Cortex of kidney (tissue), 1 donor: ENCODE data around the gene LRRC9.
"Not testable (repeated sequence)": the region's sequence is repeated elsewhere in the genome, so short reads cannot be mapped to it uniquely, and the experiment has no call there.

Source experiments
- DNase-seq: peaks from one replicate; lab custom pipeline; 2025; lab: John Stamatoyannopoulos, UW

The LRRC9 gene

GRCh38 chr14:60064491-60065072, 144.6 kb downstream of the LRRC9 start:
- DNase-seq, result no peak

DNA sequence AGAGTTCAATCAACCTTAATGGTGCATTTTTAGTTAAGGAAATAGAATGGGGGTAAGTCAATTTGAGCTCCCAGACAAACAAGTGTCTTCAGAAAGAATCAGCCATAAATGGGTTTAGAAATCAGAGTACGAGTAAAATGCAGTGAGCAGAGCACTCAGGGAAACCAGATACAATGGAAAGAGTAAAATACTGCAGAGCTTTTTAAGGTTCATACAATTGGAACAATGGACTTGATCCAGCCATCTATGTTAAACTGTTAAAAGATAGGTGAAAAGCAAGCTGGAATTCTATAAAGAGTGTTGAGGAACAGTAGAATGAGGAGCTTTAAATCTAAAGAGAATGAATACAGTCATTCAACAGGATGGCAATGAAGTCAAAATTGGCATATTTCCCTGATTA, 147.9 kb downstream of the LRRC9 start:
- DNase-seq, result no peak

DNA sequence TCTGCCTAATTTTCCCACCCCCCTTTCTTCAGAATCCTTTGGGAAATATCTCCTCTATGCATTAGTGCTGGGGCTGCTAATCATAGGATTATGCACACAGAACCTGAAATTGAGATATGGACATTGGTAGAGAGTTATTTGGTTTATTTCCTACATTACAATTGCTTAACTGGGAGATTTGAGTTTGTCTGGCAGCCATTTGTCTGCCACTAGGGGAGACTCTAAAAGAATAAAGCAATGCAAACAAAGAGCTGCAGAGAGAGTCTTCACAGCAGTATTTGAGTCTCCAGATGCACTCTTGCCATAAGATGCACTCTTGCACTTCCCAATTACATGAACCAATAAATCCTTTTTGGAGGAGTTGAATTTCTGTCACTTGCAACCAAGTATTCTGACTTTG, 159.8 kb downstream of the LRRC9 start:
- DNase-seq, result no peak

- DNase-seq, result no peak
Observed at GRCh38 chr14:60085085-60085484, 165.1 kb downstream of the LRRC9 start.

GRCh38 chr14:60085693-60086092, 165.7 kb downstream of the LRRC9 start:
- no peak for DNase-seq

DNA sequence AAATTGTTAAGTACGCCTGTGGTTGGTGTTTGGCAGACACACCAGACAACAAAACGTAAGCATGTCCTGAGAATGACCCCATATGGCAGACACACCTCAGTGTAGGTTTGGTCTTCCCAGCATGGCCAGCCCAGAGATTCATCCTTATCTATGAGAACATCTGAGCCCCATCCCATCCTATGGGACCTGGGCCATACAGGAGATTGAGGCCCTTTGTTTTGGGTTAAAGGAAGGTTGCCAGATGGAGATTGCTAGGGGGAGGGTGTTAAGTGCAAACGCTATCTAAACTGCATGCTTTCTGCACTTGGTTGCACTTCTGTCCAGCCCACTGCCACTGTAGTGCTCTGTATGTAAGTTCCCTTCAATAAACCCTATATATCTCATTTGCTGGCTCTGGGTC, 167.7 kb downstream of the LRRC9 start:
- no peak for DNase-seq

DNA sequence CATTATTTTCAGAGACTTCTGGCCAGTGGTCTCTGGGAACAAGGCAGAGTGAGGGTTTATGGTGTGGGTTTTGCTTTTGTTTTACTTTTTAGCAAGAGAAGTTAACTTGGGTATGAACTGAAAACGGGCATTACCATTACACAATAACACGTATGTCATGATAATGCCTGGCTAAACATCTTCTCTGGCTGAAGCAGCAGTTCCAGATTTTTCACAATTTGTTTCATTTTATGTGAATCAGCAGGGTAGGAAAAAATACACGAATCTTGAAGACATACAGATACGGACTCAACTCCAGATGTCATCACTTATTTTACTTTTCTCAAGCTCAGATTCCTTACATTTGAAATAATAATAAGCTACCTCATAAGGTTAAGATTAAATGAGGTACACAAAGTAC, 169.3 kb downstream of the LRRC9 start:
- no peak for DNase-seq

DNA sequence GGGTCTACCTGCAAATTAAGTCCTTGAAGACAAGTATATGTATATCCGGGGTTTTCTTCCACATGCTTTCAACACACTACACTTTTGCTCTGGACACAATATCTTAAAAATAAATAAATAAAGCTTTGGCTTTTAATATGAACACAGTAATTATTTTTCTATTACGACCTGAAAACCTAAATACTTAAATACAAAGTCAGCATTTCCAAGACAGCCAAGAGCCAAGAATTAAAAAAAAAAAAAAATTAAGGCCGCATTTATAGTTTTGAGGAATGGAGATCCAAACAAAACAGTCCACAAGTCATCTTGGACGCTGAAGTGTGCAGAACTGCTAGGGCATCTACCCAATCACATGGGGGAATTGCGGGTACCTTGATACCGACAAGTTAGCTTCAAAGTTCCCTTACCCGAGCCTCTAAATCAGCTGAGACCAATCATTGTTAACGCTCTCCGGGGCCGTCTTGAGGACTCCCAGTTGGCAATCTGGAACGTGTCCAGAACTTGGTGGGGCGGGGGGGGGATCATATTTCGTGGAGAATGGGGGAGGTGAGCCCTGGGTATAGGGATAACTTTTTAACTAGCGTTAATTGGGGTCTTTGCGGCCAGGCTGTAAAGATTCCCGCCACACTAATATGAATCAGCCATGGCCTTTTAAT, 171.0 kb downstream of the LRRC9 start:
- DNase-seq, result no peak

DNA sequence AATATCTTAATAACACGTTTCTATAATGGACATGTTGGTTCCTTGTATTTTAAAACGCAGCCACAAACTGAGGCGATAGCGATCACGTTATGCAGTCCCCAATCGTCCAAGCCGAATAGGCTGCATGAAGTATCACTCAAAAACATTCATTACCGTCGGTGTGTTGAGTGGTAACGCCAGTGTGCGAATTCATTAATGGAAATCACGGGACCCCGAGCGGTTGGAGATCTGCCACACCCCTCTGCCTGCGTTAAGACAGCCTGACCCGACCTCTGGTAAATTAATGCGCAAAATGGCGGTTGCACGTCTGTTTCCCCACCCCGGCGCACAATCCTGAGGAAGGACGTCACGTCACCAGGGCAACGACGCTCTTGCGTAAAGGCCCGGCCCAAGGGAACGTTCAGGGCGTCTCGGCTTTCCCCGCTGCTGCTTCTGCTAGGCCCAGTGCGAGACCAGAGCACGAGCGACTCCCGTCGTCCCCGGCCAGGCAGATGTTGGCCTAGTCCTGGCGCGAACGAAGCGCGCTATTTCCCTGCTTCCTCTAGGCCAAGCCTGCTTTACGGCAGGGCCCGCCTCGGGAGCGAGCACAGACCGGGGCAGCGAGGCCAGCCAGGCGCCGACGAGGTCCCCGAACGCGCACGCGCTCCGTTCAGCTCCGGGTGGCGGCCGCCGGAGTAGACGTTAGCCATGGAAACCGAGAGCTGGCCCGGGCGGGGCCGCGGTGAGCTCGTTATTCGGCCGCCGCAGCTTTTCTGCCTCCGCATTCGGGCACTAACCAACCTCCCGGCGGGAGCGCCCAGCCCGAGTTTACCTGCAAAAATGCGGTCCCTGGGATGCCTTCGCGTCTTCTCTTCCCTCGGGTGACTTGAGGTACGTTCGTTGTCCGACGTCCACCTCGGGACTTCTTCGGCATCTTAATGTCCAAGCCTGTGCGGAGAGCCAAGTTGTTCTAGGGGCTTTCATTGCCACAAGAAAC, 171.9 kb downstream of the LRRC9 start, which contains the start of gene PCNX4:
TSS of gene PCNX4 (plus strand) at position 374 of the 976 bp plus-strand sequence. CDS start 15,716 bp downstream, outside the sequence.
- DNase-seq, result peak; percentile 65

DNA sequence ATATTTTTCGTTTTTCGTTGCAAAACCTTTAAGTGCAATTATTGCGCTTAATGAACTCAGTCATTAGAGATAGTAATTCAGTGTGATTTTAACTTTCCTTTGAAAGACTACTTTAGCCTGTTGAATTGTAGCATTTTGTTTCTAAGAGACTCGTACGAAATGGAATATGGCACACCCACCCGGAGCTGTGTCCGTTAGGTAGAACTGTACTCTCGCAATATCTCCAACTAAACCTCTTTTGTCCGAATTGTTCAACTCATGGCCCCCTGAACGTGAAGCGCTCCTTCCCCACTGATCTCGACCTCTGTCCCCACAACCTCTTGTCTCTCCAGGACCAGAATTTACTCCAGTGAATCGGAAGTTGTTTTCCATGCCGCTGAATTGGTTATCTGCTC, 172.6 kb downstream of the LRRC9 start:
- no peak for DNase-seq

GRCh38 chr14:60093080-60093479, 173.1 kb downstream of the LRRC9 start:
- no peak for DNase-seq

DNA sequence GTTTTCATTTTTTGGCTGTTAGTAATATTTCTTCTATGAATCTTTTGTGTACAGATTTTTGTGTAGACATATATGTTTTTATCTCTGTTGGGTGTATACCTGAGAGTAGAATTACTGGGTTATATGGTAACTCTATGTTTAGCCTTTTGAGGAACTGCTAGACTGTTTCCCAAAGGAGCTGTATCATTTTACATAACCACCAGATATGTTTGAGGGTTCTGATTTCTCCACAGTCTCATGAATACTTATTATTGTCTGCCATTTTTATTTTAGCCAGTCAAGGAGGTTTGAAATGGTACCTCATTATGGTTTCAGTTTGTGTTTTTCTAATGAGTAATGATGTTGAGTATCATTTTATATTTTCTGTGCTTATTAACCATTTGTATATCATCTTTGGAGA, 173.7 kb downstream of the LRRC9 start:
- DNase-seq, result no peak

DNA sequence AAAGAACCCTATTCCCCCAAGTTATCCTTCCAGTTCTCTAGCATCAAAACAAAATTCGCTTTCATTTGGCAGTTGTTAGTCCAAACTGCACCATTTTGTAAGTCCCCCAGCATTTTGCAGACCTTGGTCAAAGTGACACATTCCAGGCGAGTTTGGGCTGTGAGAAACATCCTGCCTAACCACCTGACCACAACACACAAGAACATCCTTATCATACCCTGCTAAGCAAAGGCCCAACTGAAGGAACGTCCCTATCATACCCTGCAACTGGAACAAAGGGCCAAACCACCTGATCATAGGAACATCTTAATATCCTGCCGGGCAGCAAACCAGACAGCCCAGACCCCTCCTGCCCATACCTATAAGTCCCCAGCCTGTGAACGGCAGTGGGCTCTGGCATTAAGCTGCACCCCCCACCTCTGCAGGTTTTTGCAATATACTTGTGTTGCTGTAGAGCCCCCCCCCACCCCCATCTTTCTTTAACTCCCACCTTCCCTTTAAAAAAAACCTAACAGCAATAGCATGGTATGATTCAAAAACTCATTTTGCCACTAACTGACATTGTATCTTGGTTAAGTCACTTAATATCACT, 174.5 kb downstream of the LRRC9 start:
- DNase-seq, result no peak

DNA sequence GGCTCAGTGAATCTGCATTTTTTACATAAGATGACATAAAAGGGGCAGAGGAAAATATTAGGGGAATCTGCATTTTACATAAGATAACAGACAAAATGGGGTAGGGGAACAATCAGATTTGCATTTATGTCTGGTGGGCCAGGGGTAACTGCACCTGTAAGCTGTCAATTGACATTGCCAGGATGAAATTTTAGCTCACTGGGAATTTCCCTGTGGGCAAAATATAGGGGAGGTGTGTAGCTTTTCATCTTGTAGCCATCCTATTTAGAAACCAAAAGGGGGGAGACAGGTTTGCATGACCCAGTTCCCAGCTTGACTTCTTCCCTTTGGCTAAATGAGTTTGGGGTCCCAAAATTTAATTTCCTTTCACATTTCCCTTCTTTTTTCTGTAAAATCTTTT, 175.3 kb downstream of the LRRC9 start:
- DNase-seq, result no peak

DNA sequence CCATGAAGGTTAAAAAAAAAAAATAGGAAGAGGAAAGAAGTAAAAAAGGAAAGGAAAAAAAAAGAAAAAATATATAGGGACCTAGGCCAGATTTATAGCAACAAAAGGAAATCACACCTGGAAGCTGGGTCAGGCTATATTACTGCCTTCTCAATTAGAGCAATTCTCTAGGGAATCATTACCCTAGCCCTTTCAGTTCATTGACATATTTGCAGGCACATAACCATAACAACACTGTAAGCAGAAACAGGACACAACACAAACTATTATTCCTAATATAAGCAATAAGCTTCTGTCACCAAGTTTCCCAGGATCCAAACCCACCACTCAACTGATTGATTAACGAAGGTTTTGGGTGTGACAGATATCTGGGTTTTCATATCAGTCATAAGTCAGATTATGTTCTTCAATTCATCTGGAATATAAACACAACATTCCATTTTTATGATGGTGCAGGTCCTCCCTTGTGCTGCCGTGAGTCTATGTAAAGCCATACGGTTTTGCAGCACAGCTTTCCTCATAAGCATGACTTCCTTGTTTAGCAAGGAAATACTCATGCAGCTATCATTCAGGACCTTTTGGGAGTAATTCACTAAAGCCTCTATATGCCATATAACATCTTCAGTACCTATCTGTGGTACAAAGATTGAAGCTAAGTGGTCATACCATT, 176.0 kb downstream of the LRRC9 start:
- no peak for DNase-seq

DNA sequence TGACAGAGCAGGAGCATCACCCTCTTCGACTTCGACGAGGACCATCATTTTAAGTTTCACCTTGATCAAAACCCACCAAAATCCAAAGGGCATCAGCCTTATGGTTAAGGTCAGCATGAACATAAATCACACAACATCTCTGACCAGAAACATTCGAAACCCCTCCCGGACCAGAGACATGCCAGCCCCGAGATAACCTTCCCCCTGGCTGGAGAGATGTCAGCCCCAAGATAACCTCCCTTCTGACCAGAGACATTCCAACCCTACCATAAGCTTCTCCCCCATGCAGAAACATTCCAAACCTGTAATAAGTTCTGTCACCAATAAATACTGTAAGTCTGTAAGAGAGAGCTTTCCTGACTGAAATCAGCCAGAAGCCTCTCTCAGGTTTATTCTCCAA, 178.0 kb downstream of the LRRC9 start:
- DNase-seq, result no peak

GRCh38 chr14:60099855-60100254, 179.9 kb downstream of the LRRC9 start:
- not testable (repeated sequence) for DNase-seq

DNA sequence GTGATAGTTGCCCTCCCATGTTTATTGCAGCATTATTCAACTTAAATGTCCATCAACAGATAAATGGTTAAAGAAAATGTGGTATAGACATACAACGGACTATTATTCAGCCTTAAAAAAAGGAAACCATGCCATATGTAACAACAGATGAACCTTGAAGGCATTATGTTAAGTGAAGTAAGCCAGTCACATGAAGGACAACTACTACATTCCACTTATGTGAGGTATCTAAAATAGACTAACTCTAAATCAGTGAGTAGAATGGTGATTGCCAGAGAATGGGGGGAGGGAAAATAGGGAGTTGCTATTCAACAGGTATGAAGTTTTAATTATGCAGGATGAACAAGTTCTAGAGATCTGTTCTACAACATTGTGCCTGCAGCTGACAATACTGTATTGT, 181.8 kb downstream of the LRRC9 start:
- no peak for DNase-seq

GRCh38 chr14:60102389-60102788, 182.4 kb downstream of the LRRC9 start:
- no peak for DNase-seq

DNA sequence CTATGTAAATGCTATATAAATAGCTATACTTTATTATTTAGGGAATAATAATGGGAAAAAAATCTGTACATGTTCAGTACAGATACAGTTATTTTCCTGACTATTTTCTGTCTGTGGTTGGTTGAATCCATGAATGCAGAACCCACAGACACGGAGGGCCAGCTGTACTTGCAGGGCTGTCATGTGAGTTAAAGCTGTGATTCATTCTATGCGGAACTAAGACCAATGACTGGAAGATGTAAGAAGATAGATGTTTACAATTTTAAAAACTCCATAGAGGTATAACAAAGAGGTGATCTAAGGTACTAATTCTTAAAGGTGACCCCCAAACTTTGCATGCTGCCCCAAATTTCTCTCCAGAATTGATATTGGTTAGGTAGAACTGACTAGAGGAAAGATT, 186.4 kb downstream of the LRRC9 start:
- no peak for DNase-seq

GRCh38 chr14:60107477-60107876, 187.5 kb downstream of the LRRC9 start:
- no peak for DNase-seq

- no peak for DNase-seq
Observed at GRCh38 chr14:60111732-60112131, 191.8 kb downstream of the LRRC9 start.
